NCI-H128 (cell line): ENCODE results near the gene EPB41L2.

Experiments used
- DNase-seq: peaks from one replicate; lab custom pipeline; 2025; ENCODE audit not compliant: unreplicated experiment; lab: John Stamatoyannopoulos, UW

The EPB41L2 gene

GRCh38 chr6:130980310-130981032 lies 82.6 kb downstream of the EPB41L2 start:
- DNase-seq: no peak

GRCh38 chr6:130978660-130979396 lies 84.2 kb downstream of the EPB41L2 start:
- no peak for DNase-seq

GRCh38 chr6:130978180-130978579 lies 84.9 kb downstream of the EPB41L2 start:
- DNase-seq: no peak

- DNase-seq: no peak
Observed at GRCh38 chr6:130975325-130975724, 87.7 kb downstream of the EPB41L2 start.

GRCh38 chr6:130973521-130974277 lies 89.3 kb downstream of the EPB41L2 start:
- no peak for DNase-seq

- no peak for DNase-seq
Observed at GRCh38 chr6:130971504-130971903, 91.5 kb downstream of the EPB41L2 start.

- no peak for DNase-seq
Observed at GRCh38 chr6:130970839-130971410, 92.1 kb downstream of the EPB41L2 start.

- DNase-seq: no peak
Observed at GRCh38 chr6:130969791-130970491, 93.1 kb downstream of the EPB41L2 start.

GRCh38 chr6:130969166-130969565 lies 93.9 kb downstream of the EPB41L2 start:
- DNase-seq: no peak

DNA sequence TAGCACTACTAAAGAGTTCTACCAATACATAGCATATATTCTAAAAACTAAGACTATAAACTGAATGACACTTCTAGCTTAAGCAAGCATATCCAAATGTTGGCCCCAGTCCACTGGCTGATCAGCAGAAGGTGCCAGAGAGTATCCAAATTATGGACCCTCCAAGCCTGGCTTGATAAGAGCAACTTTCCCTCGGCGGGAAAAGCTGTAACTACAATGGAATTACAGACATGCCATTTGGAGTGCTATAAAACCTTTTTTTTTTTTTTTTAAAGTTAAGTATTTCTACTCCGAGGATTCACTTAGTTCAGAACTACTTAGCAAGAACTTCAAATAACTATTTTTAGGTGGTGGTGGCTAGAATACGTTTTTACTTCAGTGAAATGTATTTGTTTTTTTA lies 94.6 kb downstream of the EPB41L2 start:
- no peak for DNase-seq

DNA sequence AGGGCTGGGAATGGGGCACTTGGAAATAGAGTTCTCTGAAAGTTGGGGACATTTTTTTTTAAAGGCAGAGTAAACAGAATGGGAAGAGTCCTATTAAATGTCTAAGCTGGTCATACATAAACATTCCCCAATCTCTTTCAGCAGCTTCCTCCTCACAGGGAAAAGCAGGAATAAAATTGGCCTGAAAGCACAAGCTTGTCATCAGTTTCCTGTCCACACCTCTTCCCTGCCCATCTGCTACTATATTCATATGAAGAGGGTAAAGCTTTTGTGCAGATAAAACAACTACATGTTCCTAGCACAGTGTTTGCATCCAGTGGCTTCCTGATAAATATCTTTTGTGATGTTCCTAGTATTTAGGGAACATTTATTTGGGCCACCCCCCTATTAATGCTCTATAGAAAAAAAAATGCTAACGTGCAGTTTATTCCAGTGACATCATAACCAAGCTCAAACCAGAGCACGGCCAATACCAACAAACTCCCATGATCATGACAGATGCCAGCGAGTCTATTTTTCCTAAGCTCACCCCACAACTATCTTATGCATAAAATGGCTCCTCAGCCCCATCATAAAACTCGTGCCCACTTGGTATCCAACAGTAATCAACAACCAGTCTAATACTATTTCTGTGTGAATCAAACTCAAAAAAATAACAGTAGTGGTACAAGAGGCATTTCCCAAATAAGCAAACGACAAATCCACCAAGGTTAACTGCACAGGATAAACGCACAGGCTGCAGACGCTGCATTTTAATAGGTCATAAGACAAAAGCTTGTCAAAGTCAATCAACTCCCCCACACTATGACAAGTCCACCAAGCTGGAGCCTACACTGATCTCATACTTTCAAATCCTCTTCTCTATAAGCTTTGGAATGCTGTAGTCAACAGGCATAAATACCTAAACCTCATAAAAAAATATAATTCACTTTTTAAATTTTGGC lies 95.3 kb downstream of the EPB41L2 start:
- DNase-seq: no peak

DNA sequence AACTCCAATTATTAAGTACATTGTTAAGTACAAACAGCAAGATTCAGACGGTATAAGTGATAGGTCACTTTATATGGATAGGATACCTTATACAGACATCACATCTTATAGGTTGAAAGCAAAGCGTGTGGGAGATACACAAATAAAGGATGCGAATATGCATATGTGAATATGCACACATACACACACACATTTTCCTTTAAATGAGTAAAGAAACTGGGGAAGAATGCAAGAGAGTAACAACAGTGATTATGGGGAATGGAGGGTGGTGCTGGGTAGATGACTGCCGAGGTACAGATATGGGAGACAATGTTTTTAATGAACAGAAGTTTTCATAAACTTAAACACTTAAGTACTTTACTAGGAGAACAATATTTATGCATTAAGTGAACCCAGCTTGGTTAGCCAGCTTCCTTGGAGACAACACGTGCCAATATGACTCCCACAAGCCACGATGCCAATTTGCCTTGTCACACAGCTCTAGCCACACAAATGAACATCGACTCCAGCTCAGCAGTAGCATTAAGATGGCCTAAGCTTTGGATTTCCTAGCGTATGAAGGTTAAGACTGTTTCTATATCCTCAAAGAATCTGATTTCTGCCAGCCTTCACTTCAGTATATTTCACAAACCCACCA lies 96.6 kb downstream of the EPB41L2 start:
- no peak for DNase-seq

DNA sequence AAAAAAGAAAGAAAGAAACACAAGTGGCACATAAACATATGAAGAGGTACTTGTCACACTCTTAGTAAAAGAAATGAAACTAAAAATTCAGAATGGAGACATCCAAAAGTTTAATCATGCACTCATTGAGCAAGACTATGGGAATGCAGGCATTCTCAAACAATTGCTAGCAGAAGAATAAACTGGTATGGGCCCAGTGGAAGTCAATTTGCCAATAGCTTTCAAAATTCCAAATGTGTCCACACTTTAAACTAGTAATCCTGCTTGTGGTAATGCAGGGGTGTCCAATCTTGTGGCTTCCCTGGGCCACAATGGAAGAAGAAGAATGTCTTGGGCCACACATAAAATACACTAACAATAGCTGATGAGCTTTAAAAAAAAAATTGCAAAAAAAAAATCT lies 97.4 kb downstream of the EPB41L2 start:
- no peak for DNase-seq

GRCh38 chr6:130964808-130965604 lies 98.0 kb downstream of the EPB41L2 start:
- no peak for DNase-seq

DNA sequence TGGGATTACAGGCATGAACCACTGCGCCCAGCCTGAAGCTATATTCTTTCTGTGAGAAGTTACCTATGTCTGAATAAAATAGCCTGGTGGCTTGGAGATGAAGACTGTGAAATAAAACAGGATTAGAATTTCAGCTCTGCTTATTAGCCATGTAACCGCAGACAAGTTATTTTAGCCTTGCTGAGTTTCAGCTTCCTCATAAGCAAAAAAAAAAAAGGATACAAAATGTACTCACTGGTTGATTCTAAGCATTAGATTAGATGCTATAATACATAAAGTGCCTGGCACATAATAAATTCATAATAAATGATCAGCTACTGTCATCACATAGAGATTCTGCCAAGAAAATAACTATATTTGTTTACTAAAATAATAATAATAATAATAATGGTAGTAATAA lies 98.8 kb downstream of the EPB41L2 start:
- DNase-seq: no peak

DNA sequence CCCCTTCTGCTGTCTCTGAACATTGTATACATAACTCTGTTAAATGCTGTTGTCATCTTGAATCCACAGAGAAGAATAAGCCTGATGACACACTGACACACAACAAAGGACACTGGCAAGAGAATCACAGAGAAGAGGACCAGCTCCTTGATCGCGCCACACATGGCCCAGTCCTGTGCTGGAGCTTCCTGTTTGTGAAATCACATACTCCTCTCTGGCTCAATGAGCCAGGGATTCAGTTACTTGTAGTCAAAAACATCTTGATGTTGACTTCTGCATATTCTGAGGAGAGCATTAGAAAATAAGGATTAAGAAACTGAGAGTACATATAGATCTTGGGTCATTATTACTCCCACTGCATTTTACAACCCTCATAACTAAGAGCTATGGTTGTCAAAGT lies 100.1 kb downstream of the EPB41L2 start:
- DNase-seq: no peak

- DNase-seq: no peak
Observed at GRCh38 chr6:130961148-130961547, 101.9 kb downstream of the EPB41L2 start.

DNA sequence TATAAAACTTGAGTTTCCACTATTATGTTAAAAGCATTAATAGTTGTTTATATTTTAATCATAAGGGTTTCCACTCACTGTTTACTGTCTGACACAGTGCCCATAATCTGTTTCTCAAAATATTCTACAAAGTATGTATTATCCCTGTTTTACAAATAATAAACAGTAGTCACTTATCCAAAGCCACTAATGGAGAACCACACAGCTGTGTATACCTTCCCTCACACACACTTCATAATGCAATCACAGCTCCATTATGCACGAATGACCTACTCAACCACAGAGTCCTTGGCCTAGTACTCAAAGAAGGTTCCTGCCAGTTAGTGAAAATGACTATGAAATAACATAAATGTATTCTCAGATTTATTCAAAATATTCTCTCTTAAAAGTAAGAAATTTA lies 103.1 kb downstream of the EPB41L2 start:
- DNase-seq: no peak

- DNase-seq: no peak
Observed at GRCh38 chr6:130958468-130958867, 104.6 kb downstream of the EPB41L2 start.
